HG03135 (cell line): ENCODE data around the gene EFEMP1.

Experiments used
- ATAC-seq: cut with Tn5 transposase; IDR thresholded peaks from one replicate; pipeline ENCODE4 v1.9.1; 2021; ENCODE audit warnings: mild to moderate bottlenecking, moderate library complexity; ENCODE audit not compliant: unreplicated experiment

Gene EFEMP1

DNA sequence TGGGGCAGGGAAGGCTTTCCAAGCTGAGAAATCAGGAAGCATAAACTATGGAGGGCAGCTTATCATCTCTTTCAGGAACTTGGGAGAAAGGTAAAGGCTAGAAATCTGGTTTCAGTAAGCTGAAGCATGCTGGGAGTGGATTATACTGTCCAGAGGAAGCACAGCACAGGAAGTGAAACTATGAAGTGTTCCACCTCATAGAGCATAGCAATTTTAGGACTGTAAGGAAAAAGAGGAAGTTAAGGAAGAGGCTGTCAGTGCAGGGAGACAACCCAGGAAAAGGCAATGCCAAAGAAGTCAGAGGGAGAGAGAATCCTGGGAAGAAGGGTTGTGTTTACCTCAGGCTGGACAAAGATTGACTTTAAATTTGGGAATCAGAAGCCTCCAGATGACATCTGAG is 51.9 kb downstream of the EFEMP1 start:
- no peak for ATAC-seq

DNA sequence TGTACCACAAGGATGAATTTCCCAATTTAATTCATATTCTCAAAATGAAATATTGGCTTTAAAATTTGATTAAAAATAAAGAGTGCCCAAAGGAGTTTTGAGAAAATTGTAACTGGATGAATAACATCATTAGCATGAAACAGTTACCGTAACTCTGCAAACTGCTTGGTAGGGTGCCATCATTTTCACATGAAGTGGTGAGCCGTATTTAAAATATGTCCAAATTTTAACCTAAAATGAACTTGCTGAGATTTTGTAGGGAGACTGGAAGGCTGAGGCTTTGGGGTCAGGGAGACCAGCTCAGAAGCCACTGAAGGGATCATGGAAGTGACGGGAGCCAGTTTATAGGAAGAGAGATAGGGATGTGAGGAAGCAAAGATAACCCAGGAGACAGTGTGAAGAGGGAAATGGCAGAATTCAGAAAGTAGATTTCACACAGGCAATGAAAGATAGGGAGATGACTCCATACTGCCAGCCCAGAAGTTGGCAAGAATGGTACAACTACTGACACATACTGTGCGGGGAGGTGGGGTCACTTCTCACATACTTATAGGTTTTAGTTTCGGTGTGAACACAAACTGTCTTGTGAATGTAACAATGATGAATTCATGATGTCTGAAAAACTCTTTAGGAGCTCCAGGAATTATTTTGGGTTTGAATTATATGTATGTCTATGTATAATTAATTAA is 53.8 kb downstream of the EFEMP1 start:
- ATAC-seq = no peak

DNA sequence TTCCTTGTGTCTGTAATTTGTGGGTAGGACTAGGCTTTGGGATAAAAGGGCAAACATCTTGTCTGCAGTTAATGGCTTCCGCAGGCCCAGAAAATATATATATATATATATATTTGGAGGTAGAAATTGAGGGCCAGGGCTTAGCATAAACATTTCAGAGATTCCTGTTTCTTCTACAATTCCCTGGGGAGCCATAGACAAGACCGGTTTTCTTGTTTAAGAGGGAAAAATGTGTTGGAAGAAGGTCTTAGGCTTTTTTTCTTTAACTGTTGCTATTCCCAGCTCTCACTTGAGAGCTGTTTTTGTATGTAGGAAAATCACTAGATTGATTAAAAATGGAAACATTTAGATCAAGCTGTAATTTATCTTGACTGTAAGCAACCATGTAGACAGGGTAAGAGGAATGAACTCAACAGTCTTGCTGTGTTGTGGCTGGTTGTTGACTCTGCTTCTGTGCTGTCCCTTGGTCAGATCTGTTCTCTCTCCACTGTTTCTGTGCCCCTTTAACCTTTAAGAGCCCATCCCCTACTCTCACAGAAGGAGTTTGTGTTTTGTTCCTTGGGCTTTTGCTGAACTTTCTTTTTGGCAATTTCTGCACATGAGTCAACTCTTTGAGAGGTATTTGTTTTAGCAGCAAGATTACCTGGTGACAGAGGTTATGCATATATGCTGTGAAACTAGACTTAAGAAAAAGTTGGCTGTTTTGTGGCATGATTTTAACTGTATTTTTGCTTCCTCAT is 58.3 kb downstream of the EFEMP1 start:
- ATAC-seq = no peak

DNA sequence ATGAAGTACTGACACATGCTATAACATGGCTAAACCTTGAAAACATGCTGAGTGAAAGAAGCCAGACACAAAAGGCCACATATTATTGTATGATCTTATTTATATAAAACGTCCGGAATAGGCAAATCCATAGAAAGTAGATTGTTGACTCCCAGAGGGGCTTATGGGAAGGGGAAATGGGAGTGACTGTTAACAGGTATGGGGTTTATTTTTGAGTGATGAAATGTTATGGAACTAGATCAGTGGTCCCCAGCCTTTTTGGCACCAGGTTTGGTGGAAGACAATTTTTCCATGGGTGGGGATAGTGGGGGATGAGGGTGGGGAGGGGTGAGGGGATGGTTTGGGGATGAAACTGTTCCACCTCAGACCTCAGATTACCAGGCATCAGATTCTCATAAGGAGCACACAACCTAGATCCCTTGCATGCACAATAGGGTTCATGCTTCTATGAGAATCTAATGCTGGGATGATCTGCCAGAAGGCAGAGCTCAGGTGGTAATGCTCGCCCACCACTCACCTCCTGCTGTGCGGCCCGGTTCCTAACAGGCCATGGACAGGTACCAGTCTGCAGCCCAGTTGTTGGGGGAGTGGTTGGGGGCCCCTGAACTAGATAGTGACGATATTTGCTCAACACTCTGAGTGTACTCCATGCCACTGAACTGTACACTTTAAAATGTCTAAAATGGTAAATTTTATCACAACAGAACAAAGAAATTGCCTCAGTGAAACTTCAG is 59.1 kb downstream of the EFEMP1 start:
- no peak for ATAC-seq

DNA sequence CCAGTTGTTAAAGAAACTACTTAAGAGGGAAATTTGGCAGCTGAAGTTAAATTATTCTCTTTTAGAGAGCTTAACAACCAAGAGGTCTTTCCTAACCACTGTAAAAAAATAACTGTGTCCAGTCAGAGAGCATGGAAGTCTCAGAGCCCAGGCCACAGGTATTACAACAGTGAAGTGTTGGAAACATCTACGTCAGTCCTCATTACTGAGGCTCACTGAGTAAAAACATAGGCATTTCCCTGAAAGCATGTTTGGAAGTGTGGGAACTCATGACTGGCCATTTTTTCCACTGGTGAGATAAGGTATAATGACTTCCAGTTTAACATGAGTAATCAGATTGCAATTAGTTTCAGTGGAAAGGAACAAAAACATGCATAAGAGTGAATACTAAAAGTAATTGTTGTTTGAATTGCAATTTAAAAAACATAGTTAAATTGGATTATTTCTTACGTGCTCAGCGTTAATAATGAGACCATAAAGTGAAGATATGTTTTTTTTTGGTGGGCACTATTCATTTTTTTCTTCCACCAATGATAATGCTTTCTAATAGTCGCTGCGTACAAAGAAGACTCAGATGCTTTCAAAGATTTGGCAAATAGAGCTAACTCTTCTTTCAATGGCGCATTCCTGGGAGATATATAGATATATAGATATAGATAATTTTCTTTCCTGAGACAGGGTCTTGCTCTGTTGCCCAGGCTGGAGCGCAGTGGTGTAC is 60.8 kb downstream of the EFEMP1 start:
- ATAC-seq = no peak

DNA sequence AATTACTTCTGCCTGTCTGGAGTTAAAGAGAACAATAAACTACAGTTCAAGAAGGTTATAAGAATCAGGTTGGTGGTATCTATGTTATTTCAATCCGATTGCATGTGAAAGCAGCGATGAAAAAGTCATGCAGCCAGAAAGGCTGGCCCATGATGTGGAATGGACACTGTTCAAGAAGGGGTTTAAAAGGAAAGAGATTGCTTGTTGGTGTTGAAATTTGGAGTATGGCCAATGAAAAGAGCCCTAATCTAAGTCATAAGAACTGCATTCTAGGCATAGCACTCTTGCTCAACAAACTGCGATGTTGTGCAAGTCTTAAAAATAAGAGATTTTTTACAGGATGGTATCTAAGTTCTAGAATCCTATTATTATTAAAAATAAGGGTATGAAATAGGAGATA is 61.3 kb downstream of the EFEMP1 start:
- ATAC-seq = no peak

DNA sequence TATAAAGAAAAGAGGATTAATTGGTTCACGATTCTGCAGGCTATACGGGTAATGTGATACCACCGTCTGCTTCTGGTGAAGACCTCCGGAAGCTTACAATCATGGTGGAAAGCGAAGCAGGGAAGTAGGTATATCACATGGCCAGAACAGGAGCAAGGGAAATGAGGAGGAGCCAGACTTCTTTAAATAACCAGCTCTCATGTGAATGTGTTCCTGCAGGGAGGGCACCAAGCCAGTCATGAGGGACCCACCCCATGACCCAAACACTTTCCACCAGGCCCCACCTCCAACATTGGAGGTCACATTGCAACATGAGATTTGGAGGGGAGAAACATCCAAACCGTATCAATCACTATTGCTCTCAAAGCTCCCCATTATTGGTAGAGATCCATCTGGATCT is 61.8 kb downstream of the EFEMP1 start:
- no peak for ATAC-seq

DNA sequence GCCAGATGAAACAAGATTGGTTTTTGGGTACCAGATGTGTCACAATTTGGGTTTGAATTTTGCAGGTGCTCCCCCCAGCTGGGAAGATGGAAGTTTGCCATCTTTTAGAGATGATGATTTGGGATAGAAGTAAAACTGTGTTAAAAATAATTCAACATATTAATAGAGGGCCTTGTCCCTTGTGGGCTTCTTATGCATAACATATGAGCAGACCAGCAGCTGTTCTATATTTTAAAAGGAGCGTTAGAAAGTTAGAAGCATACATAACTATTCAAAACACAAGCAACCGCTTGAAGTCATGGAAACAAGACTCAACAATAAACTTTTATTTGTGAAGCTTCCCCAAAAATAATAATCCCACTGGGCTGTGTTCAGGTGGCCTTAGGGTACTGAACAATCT is 62.8 kb downstream of the EFEMP1 start:
- ATAC-seq = no peak

DNA sequence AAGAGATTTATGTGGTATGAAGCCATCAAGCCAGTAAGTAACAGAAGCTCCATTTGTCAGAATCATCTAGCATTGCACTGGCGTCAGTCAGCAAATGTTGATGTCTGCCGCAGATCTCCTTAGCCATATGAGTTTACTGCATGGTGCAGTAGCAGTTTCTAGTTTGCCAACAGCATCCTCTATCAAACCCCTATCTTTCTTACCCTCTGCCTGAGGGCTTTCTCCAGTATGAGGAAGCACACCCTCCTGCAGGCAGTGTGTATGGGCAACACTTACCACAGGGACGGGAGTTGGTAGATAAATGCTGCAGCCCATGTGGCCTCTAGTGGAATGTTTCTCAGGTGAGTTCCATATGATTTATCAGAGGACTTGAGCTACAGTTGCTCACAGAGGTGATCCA is 63.7 kb downstream of the EFEMP1 start:
- ATAC-seq = no peak

DNA sequence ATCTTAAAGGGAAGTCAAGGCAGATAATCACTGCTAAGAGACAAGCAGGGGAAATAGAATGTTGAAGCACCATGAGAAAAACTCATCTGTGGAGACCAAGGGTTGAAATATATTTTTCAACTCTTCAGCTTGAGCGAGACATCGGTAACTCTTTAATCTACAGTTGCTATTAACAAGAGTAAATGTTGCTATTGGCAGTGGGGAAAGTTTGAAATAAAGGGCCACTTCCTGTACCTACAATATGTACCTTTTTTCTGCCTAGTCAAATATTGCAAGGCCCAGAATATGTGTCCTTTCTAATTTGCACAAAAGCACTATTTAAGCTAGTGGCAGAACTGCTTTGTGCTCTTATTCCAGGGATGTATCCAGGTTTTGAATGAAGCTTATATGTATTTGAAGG is 65.8 kb downstream of the EFEMP1 start:
- ATAC-seq = no peak

DNA sequence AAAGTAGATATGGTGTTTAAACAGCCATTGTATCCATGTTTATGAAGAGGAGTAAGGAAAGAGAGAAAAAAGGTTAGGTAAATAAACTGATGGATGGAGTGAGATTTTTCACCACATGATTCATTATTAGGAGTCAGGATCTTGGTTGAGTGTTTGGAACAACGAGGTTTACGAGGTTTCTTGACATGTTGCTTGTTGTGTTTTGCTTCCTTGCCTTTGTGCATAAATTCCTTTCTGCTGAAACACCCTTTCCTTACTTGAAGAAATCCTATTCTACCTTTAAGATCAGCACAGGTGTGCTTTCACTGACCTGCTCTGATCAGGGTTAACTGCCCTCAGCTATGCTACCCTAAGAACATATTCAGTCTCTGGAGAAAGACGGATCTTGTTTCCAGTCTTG is 66.6 kb downstream of the EFEMP1 start:
- no peak for ATAC-seq

DNA sequence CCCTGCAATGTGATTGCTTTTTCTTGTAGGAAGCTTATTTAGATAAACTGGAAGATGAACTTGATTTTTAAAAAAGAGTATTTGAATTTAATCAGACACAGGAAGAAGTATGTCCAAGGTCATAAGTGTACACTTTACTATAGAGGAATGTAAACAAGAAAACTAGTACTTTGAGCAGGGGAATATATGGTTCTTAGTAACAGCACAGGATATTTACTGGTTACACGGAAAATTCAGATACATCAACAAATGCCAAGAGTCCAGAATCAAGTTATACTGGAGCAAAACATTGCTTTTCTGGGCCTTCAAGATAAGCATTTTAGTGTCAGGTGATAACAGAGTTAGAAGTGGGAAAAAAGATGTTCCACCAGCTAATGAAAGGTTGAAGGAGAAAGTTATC is 75.5 kb downstream of the EFEMP1 start:
- ATAC-seq = no peak

DNA sequence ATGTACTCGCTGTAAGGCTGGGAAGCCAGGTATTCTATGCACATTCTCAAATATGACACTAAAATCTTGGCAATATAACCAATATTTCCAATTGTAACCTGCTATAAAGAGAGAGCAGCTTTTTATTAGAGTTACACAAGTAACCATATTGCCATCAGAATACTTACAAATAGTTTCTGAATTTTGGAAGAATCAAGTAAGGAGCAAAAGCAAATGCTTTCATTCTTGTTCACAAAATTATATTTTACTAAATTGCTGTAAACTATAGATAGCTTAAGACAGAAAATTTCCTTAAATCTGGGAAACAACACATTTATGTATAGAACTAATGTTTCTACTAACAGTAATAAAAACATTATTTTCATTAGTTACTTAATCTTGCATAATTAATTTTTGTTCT is 77.2 kb downstream of the EFEMP1 start:
- ATAC-seq = no peak

DNA sequence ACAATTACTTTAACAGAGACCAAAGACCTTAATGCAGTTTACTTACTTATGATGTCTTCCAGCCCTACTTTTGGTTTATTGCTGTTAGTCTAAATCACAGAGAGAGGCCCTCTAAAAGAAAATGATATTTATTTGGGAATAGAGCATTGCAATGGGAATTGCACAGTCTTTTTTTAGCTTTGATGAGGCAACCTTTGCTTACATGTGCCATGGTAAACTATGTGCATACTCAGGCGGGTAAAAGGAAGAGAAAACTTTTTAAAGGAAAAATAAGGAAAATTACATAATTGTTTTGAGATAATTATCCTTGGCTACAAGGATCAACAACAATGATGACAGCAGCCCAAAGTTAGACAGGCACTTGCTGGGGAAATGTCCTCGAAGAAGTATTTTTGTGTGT is 78.6 kb downstream of the EFEMP1 start:
- no peak for ATAC-seq

DNA sequence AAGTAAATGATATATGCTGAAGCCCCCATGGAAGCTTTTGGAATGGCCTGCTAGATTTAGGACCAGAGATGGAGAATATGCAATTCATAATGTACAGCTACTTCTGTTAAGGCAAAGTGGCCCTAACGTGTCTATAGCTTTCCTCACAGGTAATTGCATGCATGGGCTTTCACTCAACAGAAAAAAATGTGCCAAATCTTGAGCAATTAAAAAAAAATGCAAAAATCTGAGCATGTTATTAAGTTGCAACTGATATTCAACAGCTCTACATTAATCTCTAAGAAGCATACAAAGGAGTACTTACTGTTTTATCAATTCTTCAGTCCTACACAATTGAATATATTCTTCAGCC is 79.6 kb downstream of the EFEMP1 start:
- ATAC-seq = no peak

DNA sequence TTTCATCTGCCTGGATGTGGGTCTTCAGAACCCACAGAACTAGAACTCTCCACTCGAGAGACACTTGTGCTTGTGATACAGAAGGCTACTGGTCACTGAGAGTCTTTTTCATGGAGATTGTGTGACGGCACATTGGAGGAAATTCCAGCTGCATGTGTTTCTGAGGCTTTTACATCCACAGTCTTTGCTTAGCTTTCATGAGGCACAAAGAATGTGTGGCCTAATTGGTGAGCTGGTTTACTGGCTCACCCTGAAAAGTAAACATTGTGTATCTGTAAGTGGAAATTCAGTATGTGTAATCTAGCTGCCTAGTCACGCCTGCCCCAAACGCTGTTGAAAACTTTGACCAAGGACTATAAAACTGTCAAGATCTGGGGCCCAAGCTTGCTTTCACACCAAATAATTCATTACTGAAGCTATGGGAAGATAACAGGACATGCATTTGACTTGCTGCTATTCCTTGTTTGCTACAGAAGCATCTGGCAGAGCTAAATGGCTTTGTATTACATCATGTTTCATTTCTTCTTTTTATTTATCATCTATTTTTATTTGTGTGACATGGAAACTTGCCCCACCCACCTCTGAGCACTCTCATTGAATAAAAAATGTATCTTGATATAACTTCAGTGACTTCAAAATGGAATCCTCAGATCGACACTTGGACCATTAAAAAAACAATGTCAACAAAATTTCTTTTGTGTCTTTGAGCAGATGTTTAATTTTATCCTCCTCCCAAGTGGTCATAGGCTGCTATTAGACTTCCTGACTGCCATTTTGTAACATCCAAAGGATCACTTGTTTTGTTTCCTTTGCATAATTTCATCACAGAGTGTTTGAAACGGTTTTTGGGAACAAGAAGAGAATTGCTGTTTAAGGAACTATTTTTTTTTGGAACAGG is 80.2 kb downstream of the EFEMP1 start:
- ATAC-seq = no peak

DNA sequence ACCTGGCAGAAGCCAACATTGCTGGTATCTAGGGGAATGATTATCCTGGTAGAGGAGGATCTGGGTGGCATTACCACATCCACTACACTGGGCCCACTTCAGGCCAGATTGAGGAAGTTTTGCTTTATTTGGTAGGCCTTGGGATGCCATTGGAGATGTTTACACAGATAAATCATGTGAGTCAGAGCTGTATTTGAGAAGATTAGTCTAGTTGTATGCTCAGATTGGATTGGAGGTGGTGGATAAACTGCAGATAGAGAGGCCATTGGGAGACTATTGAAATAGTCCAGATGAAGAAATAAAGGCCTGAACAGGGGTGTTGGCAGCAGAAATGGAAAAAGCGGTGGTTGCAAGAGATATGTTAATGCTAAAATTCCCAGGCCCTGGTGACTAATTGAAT is 81.5 kb downstream of the EFEMP1 start:
- ATAC-seq = no peak

DNA sequence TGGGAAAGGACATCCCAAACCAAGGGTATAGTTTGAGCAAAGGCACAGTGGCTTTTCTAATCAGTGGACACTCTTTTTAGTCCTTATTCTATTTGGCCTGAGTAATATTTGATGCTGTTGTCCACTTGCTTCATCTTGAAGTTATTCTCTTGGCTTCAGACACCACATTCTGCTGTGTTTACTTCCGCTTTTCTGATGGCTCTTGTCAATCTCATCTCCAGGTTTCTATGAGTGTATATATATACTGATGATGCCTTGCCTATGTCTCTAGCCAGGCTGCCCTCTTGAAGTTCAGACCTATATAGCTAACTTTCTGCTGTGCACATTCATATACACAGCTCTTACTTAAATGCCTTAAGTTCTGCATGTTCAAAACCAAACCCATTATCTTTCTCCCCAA is 83.1 kb downstream of the EFEMP1 start:
- ATAC-seq = no peak

DNA sequence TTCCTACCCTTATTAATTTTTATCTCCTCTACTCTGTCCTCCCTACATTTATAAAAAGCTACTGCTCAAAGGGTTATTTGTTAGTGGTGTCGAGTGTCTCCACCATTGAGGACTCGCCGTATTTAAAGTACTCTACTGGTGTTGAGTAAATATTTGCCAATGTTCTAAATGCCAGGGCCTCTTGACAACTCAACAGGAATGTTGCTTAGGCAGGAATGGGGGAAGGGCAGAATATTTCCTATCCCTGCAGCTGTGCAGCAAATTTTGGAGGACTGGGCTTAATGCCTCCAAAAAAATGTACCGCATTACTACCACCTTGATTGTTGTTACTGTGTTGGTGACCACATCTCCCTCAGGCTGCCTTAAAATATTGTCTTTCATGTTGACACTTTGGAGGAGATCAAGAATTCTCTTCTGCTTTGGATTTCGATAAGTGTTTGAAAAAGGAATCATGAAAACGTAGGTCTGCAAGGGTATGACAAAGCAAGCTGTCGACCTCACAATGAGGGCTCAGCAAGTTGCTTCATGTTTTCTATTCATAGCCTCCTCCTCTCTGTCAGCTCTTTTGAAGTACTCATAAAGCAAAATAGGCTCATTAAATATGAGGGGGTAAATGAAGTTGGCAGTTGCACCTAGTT is 84.3 kb downstream of the EFEMP1 start:
- no peak for ATAC-seq

DNA sequence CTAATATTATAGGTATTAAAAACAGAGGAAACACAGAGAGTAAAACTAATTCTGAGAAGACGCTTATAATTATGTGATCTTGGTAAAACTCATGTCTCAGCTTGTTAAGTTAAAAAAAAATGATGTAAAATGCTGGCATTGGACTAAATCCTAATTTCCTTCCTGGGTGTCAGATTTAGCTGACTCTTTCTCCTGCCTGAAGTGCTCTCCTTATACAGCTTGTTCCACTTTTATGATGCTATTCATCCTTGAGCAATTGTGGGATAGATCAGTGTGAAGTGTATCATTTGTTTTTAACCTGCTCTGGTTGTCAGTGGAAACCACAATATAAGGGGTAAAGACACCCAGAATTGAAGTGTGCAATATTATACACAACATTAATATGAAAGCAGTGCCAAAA is 84.9 kb downstream of the EFEMP1 start:
- no peak for ATAC-seq
